A549 (cell line): ENCODE data around the gene ZC3HAV1. TPM values are rescaled to one million over a fixed set of nuclear protein-coding genes. Genes with fewer than 3 reads are reported as not detected.

Experiments
- ATAC-seq, 2 experiments: fragments of 200-7000 bp in 1 of 2; fragments of >200 bp in 1 of 2; cut with Nextera tagmentation in 1 of 2; cut with Tn5 transposase in 1 of 2; 3 replicates each; pipeline versions ENCODE4 v1.8.0 to v1.9.1; 2018 to 2020; ENCODE audit warnings: mild to moderate bottlenecking in 1 of 2, moderate library complexity in 1 of 2
- CTCF ChIA-PET: fragments of 300-600 bp; sonication (Branson Sonifier 250); formaldehyde crosslinking; extraction: SDS; loops from one replicate; lab custom pipeline; 2021; ENCODE audit warnings: antibody characterized with exemption, inconsistent platforms; lab: Yijun Ruan, JAX
- POLR2A ChIA-PET: fragments of 350-600 bp; formaldehyde crosslinking; extraction: SDS; loops from one replicate; lab custom pipeline; 2021; ENCODE audit warnings: antibody characterized with exemption, inconsistent platforms; lab: Yijun Ruan, JAX
- DNase-seq, 2 experiments: peaks; one replicate each; pipeline versions ENCODE4 v3.0.0 to v3.0.0-alpha.2; 2011 to 2016; ENCODE audit warnings: low read depth in 1 of 2, low spot score in 1 of 2
- FAIRE-seq: peaks from 2 replicates; lab custom pipeline; 2011; peaks lifted over from hg19 to GRCh38; lab: Jason Lieb, UNC
- H3K27ac ChIP-seq, 2 experiments: fragments of >200 bp; sonication (Bioruptor Twin); formaldehyde crosslinking; 3 replicates each; pipeline ENCODE4 v1.5.1; 2016 to 2017
- H3K4me1 ChIP-seq: fragments of >200 bp; sonication (Bioruptor Twin); formaldehyde crosslinking; 3 replicates; pipeline ENCODE4 v1.6.1; 2016
- H3K4me2 ChIP-seq: fragments of >200 bp; sonication (Bioruptor Twin); formaldehyde crosslinking; 3 replicates; pipeline ENCODE4 v1.6.1; 2016
- H3K4me3 ChIP-seq: fragments of >200 bp; sonication (Bioruptor Twin); formaldehyde crosslinking; 3 replicates; pipeline ENCODE4 v1.5.1; 2016
- H3K9me3 ChIP-seq: fragments of >200 bp; sonication (Bioruptor Twin); formaldehyde crosslinking; 3 replicates; pipeline ENCODE4 v1.6.1; 2016
- ATOH8 ChIP-seq: fragments of 250-450 bp; sonication (Bioruptor Pico); IDR thresholded peaks from 2 replicates; pipeline ENCODE4 v1.5.0; 2020; ENCODE audit warnings: low read depth, mild to moderate bottlenecking, moderate library complexity
- BHLHE40 ChIP-seq: IDR thresholded peaks from 2 replicates; pipeline ENCODE4 v1.6.1; 2012; ENCODE audit warnings: low read depth, low read length, inconsistent platforms
- CEBPB ChIP-seq, 2 experiments: fragments of >200 bp in 1 of 2; sonication (Bioruptor Twin) in 1 of 2; formaldehyde crosslinking in 1 of 2; IDR thresholded peaks; 2 replicates each; pipeline ENCODE4 v1.6.1; 2012 to 2016
- CHD2 ChIP-seq: fragments of 150-350 bp; IDR thresholded peaks from 2 replicates; pipeline ENCODE4 v1.6.1; 2014; ENCODE audit warnings: low read length; ENCODE audit not compliant: partially characterized antibody
- CHD4 ChIP-seq: fragments of 200-600 bp; sonication (generic); IDR thresholded peaks from 2 replicates; pipeline ENCODE4 v1.6.1; 2016; ENCODE audit warnings: antibody characterized with exemption, mild to moderate bottlenecking, borderline replicate concordance
- EHF ChIP-seq: fragments of 250-450 bp; sonication (Bioruptor Pico); IDR thresholded peaks from 2 replicates; pipeline ENCODE4 v1.5.0; 2020; ENCODE audit warnings: mild to moderate bottlenecking
- FOSB ChIP-seq: fragments of 250-450 bp; sonication (Bioruptor Pico); IDR thresholded peaks from 2 replicates; pipeline ENCODE4 v1.5.0; 2020; ENCODE audit warnings: mild to moderate bottlenecking, moderate library complexity
- FOSL2 ChIP-seq, 2 experiments: fragments of 450-650 bp in 1 of 2; fragments of >200 bp in 1 of 2; sonication (Bioruptor Twin) in 1 of 2; formaldehyde crosslinking; IDR thresholded peaks; 2 replicates each; pipeline versions ENCODE4 v1.5.0 to v1.6.1; 2016 to 2020; ENCODE audit warnings: mild to moderate bottlenecking in 1 of 2, moderate library complexity in 1 of 2
- GATA3 ChIP-seq: IDR thresholded peaks from 2 replicates; pipeline ENCODE4 v1.6.1; 2012; ENCODE audit warnings: borderline replicate concordance
- HDAC2 ChIP-seq: fragments of 200-600 bp; sonication (generic); IDR thresholded peaks from 2 replicates; pipeline ENCODE4 v1.6.1; 2016
- HES2 ChIP-seq: fragments of >200 bp; sonication (Bioruptor Twin); formaldehyde crosslinking; IDR thresholded peaks from 2 replicates; pipeline ENCODE4 v1.6.1; 2016
- HEYL ChIP-seq: fragments of 250-450 bp; sonication (Bioruptor Pico); IDR thresholded peaks from 2 replicates; pipeline ENCODE4 v1.8.0; 2021; ENCODE audit warnings: mild to moderate bottlenecking, moderate library complexity
- HMGXB4 ChIP-seq: fragments of 250-450 bp; sonication (Bioruptor Pico); IDR thresholded peaks from 2 replicates; pipeline ENCODE4 v1.5.0; 2021; ENCODE audit warnings: mild to moderate bottlenecking, moderate library complexity, borderline replicate concordance
- HOXA7 ChIP-seq: fragments of 250-450 bp; sonication (Bioruptor Pico); IDR thresholded peaks from 2 replicates; pipeline ENCODE4 v1.5.0; 2020; ENCODE audit warnings: mild to moderate bottlenecking, moderate library complexity
- HOXB13 ChIP-seq: fragments of 250-450 bp; sonication (Bioruptor Pico); IDR thresholded peaks from 2 replicates; pipeline ENCODE4 v1.5.0; 2020; ENCODE audit warnings: low read depth, mild to moderate bottlenecking, moderate library complexity
- KDM1A ChIP-seq: fragments of 200-600 bp; sonication (generic); IDR thresholded peaks from 2 replicates; pipeline ENCODE4 v1.6.1; 2016; ENCODE audit warnings: low read depth, mild to moderate bottlenecking
- MAX ChIP-seq: IDR thresholded peaks from 2 replicates; pipeline ENCODE4 v1.6.1; 2012
- MAZ ChIP-seq: fragments of 150-350 bp; IDR thresholded peaks from 2 replicates; pipeline ENCODE4 v1.6.1; 2014; ENCODE audit warnings: antibody characterized with exemption, low read depth, low read length, borderline replicate concordance
- MYC ChIP-seq: IDR thresholded peaks from 2 replicates; pipeline ENCODE4 v1.6.1; 2012; ENCODE audit warnings: mild to moderate bottlenecking, inconsistent platforms, low read length, improper control_type of control experiment, borderline replicate concordance
- NFE2L2 ChIP-seq: fragments of 150-350 bp; conservative IDR thresholded peaks from 2 replicates; pipeline ENCODE4 v1.6.1; 2014; ENCODE audit warnings: low read length
- NPAS2 ChIP-seq: fragments of 250-450 bp; sonication (Bioruptor Pico); IDR thresholded peaks from 2 replicates; pipeline ENCODE4 v1.8.0; 2022; ENCODE audit warnings: mild to moderate bottlenecking, moderate library complexity, borderline replicate concordance
- NR3C1 ChIP-seq: fragments of >200 bp; sonication (Bioruptor Twin); formaldehyde crosslinking; IDR thresholded peaks from 3 replicates; pipeline ENCODE4 v1.6.1; 2017
- PBX3 ChIP-seq: IDR thresholded peaks from 2 replicates; pipeline ENCODE4 v1.6.1; 2012
- POLR2A ChIP-seq: IDR thresholded peaks from 2 replicates; pipeline ENCODE4 v1.6.1; 2012; ENCODE audit warnings: mild to moderate bottlenecking, low read length
- POLR2AphosphoS2 ChIP-seq: conservative IDR thresholded peaks from 2 replicates; pipeline ENCODE4 v1.6.1; 2012; ENCODE audit warnings: low read length, improper control_type of control experiment, inconsistent platforms
- RAD21 ChIP-seq, 2 experiments: fragments of >200 bp in 1 of 2; sonication (Bioruptor Twin) in 1 of 2; formaldehyde crosslinking in 1 of 2; IDR thresholded peaks in 1 of 2; conservative IDR thresholded peaks in 1 of 2; 2 replicates in 1 of 2; 3 replicates in 1 of 2; pipeline ENCODE4 v1.6.1; 2012 to 2018; ENCODE audit warnings: inconsistent platforms in 1 of 2
- RCOR1 ChIP-seq: fragments of 150-350 bp; IDR thresholded peaks from 2 replicates; pipeline ENCODE4 v1.6.1; 2014; ENCODE audit warnings: antibody characterized with exemption, low read length, low read depth
- RNF2 ChIP-seq: fragments of 200-600 bp; sonication (generic); IDR thresholded peaks from 2 replicates; pipeline ENCODE4 v1.6.1; 2016; ENCODE audit warnings: low read depth, mild to moderate bottlenecking, antibody characterized with exemption, moderate library complexity, borderline replicate concordance
- SMC3 ChIP-seq: fragments of >200 bp; sonication (Bioruptor Twin); formaldehyde crosslinking; IDR thresholded peaks from 3 replicates; pipeline ENCODE4 v1.6.1; 2018; ENCODE audit warnings: inconsistent platforms
- SREBF2 ChIP-seq: fragments of 450-650 bp; IDR thresholded peaks from 2 replicates; pipeline ENCODE4 v1.6.1; 2014; ENCODE audit warnings: mild to moderate bottlenecking, moderate library complexity
- USF2 ChIP-seq: fragments of 450-650 bp; IDR thresholded peaks from 2 replicates; pipeline ENCODE4 v1.6.1; 2014; ENCODE audit warnings: antibody characterized with exemption
- WGBS: methylation state at CpG from one replicate; pipeline ENCODE4 v1.1.6; 2017; ENCODE audit errors: missing lambda C conversion rate; 5-methylcytosine and 5-hydroxymethylcytosine counted together
- polyA plus RNA-seq, 4 experiments: library from polyadenylated mRNA; depleted of rRNA in 3 of 4; stranded (reverse); fragments of >200 nt; fragmentation: RNase III in 1 of 4; extraction: RNeasy Plus Mini Kit Qiagen cat#74134 plus additional on column Dnase treatment in 1 of 4; gene quantifications; 2 replicates in 3 of 4; 3 replicates in 1 of 4; pipeline ENCODE4 v1.2.3, GENCODE V29; 2011 to 2017

The ZC3HAV1 gene
- polyA plus RNA-seq, 2 of the 4 experiments (the other 2 are of a cell fraction): 22.2 to 32.1 TPM

GRCh38 chr7:139139150-139139549 lies 29.6 kb upstream of the ZC3HAV1 start:
- no peak for ATAC-seq
- TF ChIP-seq RNF2 (no peak), KDM1A (no peak), RAD21 (conservative IDR thresholded peaks at IDR 0.05 in 1 of 2, IDR thresholded peaks at IDR 0.05 in 1 of 2) (no peak), HOXA7 (CRISPR knock-in tag) (no peak), EHF (CRISPR knock-in tag) (no peak)
- TF ChIP-seq, all 56 proteins: peak for 0
- H3K9me3 ChIP-seq: no peaks in the 10 kb centered on the region
- 87% methylated on average over 4 of the region's 4 CpGs for WGBS
- DNase-seq (no peak), FAIRE-seq (no peak)
- no peak overlapping the region for H3K27ac ChIP-seq
- H3K4me3 ChIP-seq: no peak overlapping the region
- POLR2A ChIA-PET: no interaction called here
- CTCF ChIA-PET: no interaction called here
- peaks cover 5% of the 10 kb centered on the region; the same call in 2 of the 3 replicates for H3K4me1 ChIP-seq
- no peak overlapping the region for H3K4me2 ChIP-seq

- POLR2A ChIA-PET: interaction anchor here (0.6 to 1.4 kb wide), 17 partner anchors 9 to 226 kb away, joined by 3 to 9 read pairs (median 4); partner anchors contain the start of genes LUC7L2 and UBN2
- no peak for FAIRE-seq
- DNase-seq: peak; percentile 87 to 90
- CTCF ChIA-PET: interaction anchor here (0.6 to 2.6 kb wide), 6 partner anchors 9 to 279 kb away, joined by 3 to 17 read pairs (median 4); partner anchors contain the start of gene UBN2
- ATAC-seq: peak; percentile 99
- H3K4me1 ChIP-seq: peaks cover 12% of the 10 kb centered on the region; the same call in 2 of the 3 replicates
- no peaks in the 10 kb centered on the region for H3K9me3 ChIP-seq
- H3K27ac ChIP-seq: peak overlapping the region; percentile 73 to 83
- peak overlapping the region; percentile 76 for H3K4me2 ChIP-seq
- 5% methylated on average over 33 of the region's 36 CpGs for WGBS
- peak overlapping the region; percentile 61 for H3K4me3 ChIP-seq
- TF ChIP-seq NR3C1 (no peak), FOSB (CRISPR knock-in tag) (no peak), PBX3 (peak; percentile 66; the same call in 1 of the 2 replicates), HEYL (CRISPR knock-in tag) (no peak), NPAS2 (no peak), CEBPB (IDR thresholded peaks at IDR 0.05) (no peak), ATOH8 (CRISPR knock-in tag) (peak; percentile 82), HMGXB4 (CRISPR knock-in tag) (no peak), SMC3 (peak; percentile 35; the same call in 2 of the 3 replicates), GATA3 (peak; percentile 8; the same call in 1 of the 2 replicates), MAZ (no peak), HOXB13 (CRISPR knock-in tag) (0 out of 2 replicates have a peak, but pooled peaks have one; percentile 74), USF2 (no peak), EHF (CRISPR knock-in tag) (peak; percentile 39; the same call in 1 of the 2 replicates), RCOR1 (no peak), POLR2AphosphoS2 (no peak), CHD4 (no peak), CHD2 (no peak), BHLHE40 (0 out of 2 replicates have a peak, but pooled peaks have one; percentile 47), MYC (peak; percentile 62; the same call in 1 of the 2 replicates), RAD21 (conservative IDR thresholded peaks at IDR 0.05 in 1 of 2, IDR thresholded peaks at IDR 0.05 in 1 of 2) (peak in 1 of 2 experiments; percentile 40; a peak in 3 of 5 replicates), HDAC2 (no peak; the same call in 1 of the 2 replicates), HES2 (no peak), MAX (peak; percentile 99), SREBF2 (no peak), FOSL2 (IDR thresholded peaks at IDR 0.05) (no peak), FOSL2 (CRISPR knock-in tag; IDR thresholded peaks at IDR 0.05) (peak; percentile 43), NFE2L2 (no peak), POLR2A (peak; percentile 83)
Observed at GRCh38 chr7:139133335-139134139, 24.0 kb upstream of the ZC3HAV1 start.
